Upper lobe of right lung (tissue), 1 donor: ENCODE measurements around the gene ITGB6. TPM values are rescaled to one million over a fixed set of nuclear protein-coding genes. Genes with fewer than 3 reads are reported as not detected.

ENCODE experiments used
- ATAC-seq: fragments of 200-7000 bp; cut with Tn5 transposase; one replicate; pipeline ENCODE4 v1.9.1; 2020; ENCODE audit warnings: mild to moderate bottlenecking, moderate library complexity
- DNase-seq: peaks from one replicate; pipeline ENCODE4 v3.0.0-alpha.2; 2020
- H3K27ac ChIP-seq: fragments of 200-600 bp; one replicate; pipeline ENCODE4 v1.8.0; 2022
- H3K27me3 ChIP-seq: fragments of 200-600 bp; one replicate; pipeline ENCODE4 v1.8.0; 2022; ENCODE audit warnings: mild to moderate bottlenecking
- H3K36me3 ChIP-seq: fragments of 200-600 bp; one replicate; pipeline ENCODE4 v1.8.0; 2022
- H3K4me1 ChIP-seq: fragments of 200-600 bp; one replicate; pipeline ENCODE4 v1.8.0; 2022
- H3K4me3 ChIP-seq: fragments of 200-600 bp; one replicate; pipeline ENCODE4 v1.8.0; 2022; ENCODE audit warnings: mild to moderate bottlenecking
- H3K9me3 ChIP-seq: fragments of 200-600 bp; one replicate; pipeline ENCODE4 v1.8.0; 2022
- CTCF ChIP-seq: fragments of 200-600 bp; IDR thresholded peaks from one replicate; pipeline ENCODE4 v1.8.0; 2022; ENCODE audit warnings: antibody characterized with exemption
- intact Hi-C: fragments of 100-400 bp; cut with DNase I; formaldehyde crosslinking; loops from one replicate; pipeline ENCODE4 v1.11.0; 2022
- total RNA-seq: library from RNA; stranded (reverse); fragmentation: NEBNext Ultra II Directional; extraction: Animal tissue kit (Norgen Biotek cat#: 25700); gene quantifications from one replicate; pipeline ENCODE4 v1.2.1, GENCODE V29; 2021
- donor health status: DM: no; HTN: yes; CAD: no; lungs with severe emphysema.

ITGB6 gene
- total RNA-seq, 1 donor from 2014 or later, result 109 TPM

- ATAC-seq, result no peak
- Histone ChIP-seq H3K4me3 (no peak overlapping the region), H3K27me3 (no peaks in the 10 kb centered on the region), H3K27ac (no peak overlapping the region), H3K9me3 (no peaks in the 10 kb centered on the region), H3K36me3 (no peaks in the 10 kb centered on the region), H3K4me1 (no peaks in the 10 kb centered on the region)
- intact Hi-C loops, result no loop called here
- DNase-seq, result no peak
- TF ChIP-seq CTCF, result no peak
Measured at GRCh38 chr2:160175169-160176134, 24.6 kb downstream of the ITGB6 start.

GRCh38 chr2:160174322-160174721 lies 25.8 kb downstream of the ITGB6 start:
- no peak for DNase-seq
- ATAC-seq, result no peak
- Histone ChIP-seq H3K36me3 (no peaks in the 10 kb centered on the region), H3K27ac (no peak overlapping the region), H3K4me3 (no peak overlapping the region), H3K4me1 (no peaks in the 10 kb centered on the region), H3K9me3 (no peaks in the 10 kb centered on the region), H3K27me3 (no peaks in the 10 kb centered on the region)
- no peak for TF ChIP-seq CTCF
- intact Hi-C loops, result no loop called here

- TF ChIP-seq CTCF, result no peak
- H3K27me3 ChIP-seq, result no peaks in the 10 kb centered on the region
- no peak for DNase-seq
- no peak for ATAC-seq
- H3K27ac ChIP-seq, result peak overlapping the region; percentile 12
- H3K4me3 ChIP-seq, result no peak overlapping the region
- H3K4me1 ChIP-seq, result peaks cover 4% of the 10 kb centered on the region
- no peaks in the 10 kb centered on the region for H3K36me3 ChIP-seq
- intact Hi-C loops, result no loop called here
- no peaks in the 10 kb centered on the region for H3K9me3 ChIP-seq
Measured at GRCh38 chr2:160169988-160170387, 30.1 kb downstream of the ITGB6 start.

- Histone ChIP-seq H3K36me3 (no peaks in the 10 kb centered on the region), H3K27me3 (no peaks in the 10 kb centered on the region), H3K4me3 (no peak overlapping the region), H3K4me1 (peaks cover 5% of the 10 kb centered on the region), H3K9me3 (no peaks in the 10 kb centered on the region), H3K27ac (peak overlapping the region; percentile 12)
- intact Hi-C loops, result no loop called here
- ATAC-seq, result peak; percentile 91
- DNase-seq, result no peak
- no peak for TF ChIP-seq CTCF
Measured at GRCh38 chr2:160169471-160169870, 30.6 kb downstream of the ITGB6 start.

GRCh38 chr2:160168878-160169277 lies 31.2 kb downstream of the ITGB6 start:
- H3K4me1 ChIP-seq, result peaks cover 5% of the 10 kb centered on the region
- intact Hi-C loops, result no loop called here
- H3K27ac ChIP-seq, result no peak overlapping the region
- H3K4me3 ChIP-seq, result no peak overlapping the region
- ATAC-seq (no peak), DNase-seq (no peak)
- H3K27me3 ChIP-seq, result no peaks in the 10 kb centered on the region
- no peaks in the 10 kb centered on the region for H3K9me3 ChIP-seq
- H3K36me3 ChIP-seq, result no peaks in the 10 kb centered on the region
- no peak for TF ChIP-seq CTCF
